Loucy (cell line): ENCODE measurements around the gene ZFR.

ENCODE experiments used
- CTCF ChIP-seq: fragments of 200-600 bp; sonication (generic); conservative IDR thresholded peaks from 2 replicates; pipeline ENCODE4 v1.5.1; 2014; ENCODE audit warnings: mild to moderate bottlenecking, antibody characterized with exemption, low read length
- EZH2phosphoT487 ChIP-seq: fragments of 200-600 bp; IDR thresholded peaks from 2 replicates; pipeline ENCODE4 v1.6.1; 2018; ENCODE audit warnings: antibody characterized with exemption, mild to moderate bottlenecking, moderate library complexity, borderline replicate concordance

DNA sequence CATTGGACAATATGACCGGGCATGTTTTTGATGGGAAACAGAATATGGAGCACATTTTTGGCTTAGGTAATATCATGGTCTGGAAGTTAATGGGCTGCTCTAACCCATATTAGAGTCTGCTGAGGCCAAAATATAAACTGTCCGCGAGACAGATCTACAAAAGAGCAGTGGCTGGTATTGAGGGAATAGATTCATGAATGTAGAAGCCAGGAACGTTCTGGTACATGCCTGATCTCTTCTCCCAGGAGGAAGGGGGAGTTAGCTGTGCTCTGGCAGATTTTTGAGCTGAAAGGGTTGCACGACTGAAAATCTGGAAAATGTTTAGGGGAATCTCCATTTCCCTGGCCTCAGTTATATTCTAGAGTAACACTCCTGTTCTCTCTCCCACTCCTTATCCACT, 42.9 kb upstream of the ZFR start:
- TF ChIP-seq CTCF (no peak), EZH2phosphoT487 (no peak)
